Heart right ventricle (tissue), 16 donors: ENCODE data around the gene SART1. TPM values are rescaled to one million over a fixed set of nuclear protein-coding genes. Genes with fewer than 3 reads are reported as not detected.

ENCODE experiments used
- ATAC-seq, 8 donors: fragments of 200-7000 bp; cut with Tn5 transposase; one replicate each; pipeline ENCODE4 v1.9.1; 2020; ENCODE audit warnings: mild to moderate bottlenecking in 8 of 8, moderate library complexity in 8 of 8, moderate number of reproducible peaks in 1 of 8
- DNase-seq, 2 donors: peaks; one replicate each; pipeline ENCODE4 v3.0.0-alpha.2; 2020
- H3K27ac ChIP-seq, 10 donors: fragments of 200-600 bp; sonication (generic) in 2 of 10; one replicate each; pipeline versions ENCODE4 v1.5.0 to v1.8.0; 2020 to 2022; ENCODE audit warnings: mild to moderate bottlenecking in 3 of 10
- H3K27me3 ChIP-seq, 7 donors: fragments of 200-600 bp; one replicate each; pipeline ENCODE4 v1.8.0; 2021 to 2022; ENCODE audit warnings: mild to moderate bottlenecking in 2 of 7
- H3K36me3 ChIP-seq, 9 donors: fragments of 200-600 bp; sonication (generic) in 1 of 9; one replicate each; pipeline versions ENCODE4 v1.5.0 to v1.8.0; 2020 to 2022; ENCODE audit warnings: mild to moderate bottlenecking in 2 of 9
- H3K4me1 ChIP-seq, 9 donors: fragments of 200-600 bp; sonication (generic) in 1 of 9; one replicate each; pipeline versions ENCODE4 v1.5.0 to v1.8.0; 2020 to 2022; ENCODE audit warnings: mild to moderate bottlenecking in 4 of 9
- H3K4me3 ChIP-seq, 10 donors: fragments of 200-600 bp; sonication (generic) in 2 of 10; one replicate each; pipeline versions ENCODE4 v1.5.0 to v1.8.0; 2020 to 2022; ENCODE audit warnings: mild to moderate bottlenecking in 7 of 10, moderate library complexity in 2 of 10
- H3K9me3 ChIP-seq, 11 donors: fragments of 200-600 bp in 10 of 11; sonication (generic) in 2 of 11; one replicate each; pipeline versions ENCODE4 v1.5.0 to v1.8.0; 2013 to 2022; ENCODE audit warnings: mild to moderate bottlenecking in 2 of 11, control low read depth in 1 of 11, moderate library complexity in 1 of 11
- CTCF ChIP-seq, 9 donors: fragments of 200-600 bp; sonication (generic) in 2 of 9; IDR thresholded peaks; one replicate each; pipeline versions ENCODE4 v1.5.0 to v1.8.0; 2021 to 2022; ENCODE audit warnings: antibody characterized with exemption in 9 of 9, mild to moderate bottlenecking in 5 of 9, moderate library complexity in 1 of 9
- WGBS, 2 donors: extraction: QIAGEN DNeasy Blood & Tissue Kit; methylation state at CpG; one replicate each; pipeline ENCODE4 v1.1.7; 2013; ENCODE audit warnings: inconsistent platforms in 1 of 2; 5-methylcytosine and 5-hydroxymethylcytosine counted together
- intact Hi-C, 10 donors: fragments of 100-400 bp; cut with DNase I; formaldehyde crosslinking; loops; one replicate each; pipeline versions ENCODE4 v1.11.1 to v1.14.2; 2022
- polyA plus RNA-seq, 2 donors: library from polyadenylated mRNA; stranded (reverse); fragments of 200-250 nt; gene quantifications; one replicate each; pipeline ENCODE4 v1.2.3, GENCODE V29; 2013
- total RNA-seq, 10 donors: library from RNA; stranded (reverse); fragmentation: NEBNext Ultra II Directional in 3 of 10; extraction: Animal tissue kit (Norgen Biotek cat#: 25700) in 3 of 10; gene quantifications; one replicate each; pipeline versions ENCODE4 v1.2.1 to v1.2.4, GENCODE V29; 2021 to 2023
- donor health status: Arrhythmogenic right ventricular cardiomyopathy.
- donor health status: ischemic (EF 13 %, LVEDD 7.1; RV severe dilation, severe dysfunction).
- donor health status: healthy with polysubstance abuse.
- donor health status: DM: no; HTN: yes; CAD: no.
- donor health status: DM: no; HTN: no; CAD: no.
- donor health status: ischemic (EF 25% LVEDD 6.9; RV normal size, moderate dysfunction).
- donor health status: ischemic (EF 25% LVEDD 5.7; RV mildly dilated, moderate dysfunction).
- donor health status: healthy.
- donor health status: DM: yes; HTN: yes; CAD: no.
- donor health status: Ischemic cardiomyopathy.
- donor health status: ischemic (EF 35%, LVEDD 5.7; RV mildly dilated, moderate dysfunction).
- donor health status: nonischemic (EF 11% LVEDD 7.7; RV severe dilation, severe dysfunction).
- donor health status: DM: yes; HTN: yes; CAD: no.
- donor health status: PGD.
- donor health status: ischemic (EF 29% LVEDD 5.4; RV normal size, mild dysfunction).
- donor health status: nonischemic (EF 23%, LVEDD 6.1; RV moderate dilation, normal function).

Gene SART1
- total and polyA plus RNA-seq, 12 donors = 26.2 to 160 (median 33.5) TPM

- TF ChIP-seq CTCF (IDR thresholded peaks at IDR 0.05) = no peak
- 82 to 88% methylated on average over 7 of the region's 7 CpGs for WGBS, 2 donors
- DNase-seq (no peak), ATAC-seq (no peak)
- no peak overlapping the region for H3K4me3 ChIP-seq
- H3K36me3 ChIP-seq = no peaks in the 10 kb centered on the region
- no peaks in the 10 kb centered on the region for H3K9me3 ChIP-seq
- peak overlapping the region in 1 of 10 donors; percentile 82 for H3K27ac ChIP-seq
- intact Hi-C loops = no loop called here
- peaks cover 0 to 15% (median 0%) of the 10 kb centered on the region in 9 donors for H3K4me1 ChIP-seq
- H3K27me3 ChIP-seq = peaks cover 0 to 19% (median 6%) of the 10 kb centered on the region in 7 donors
These were observed 19.0 kb upstream of the SART1 start for GRCh38 chr11:65942531-65942930.

GRCh38 chr11:65944191-65944590 is 17.3 kb upstream of the SART1 start:
- intact Hi-C loops = no loop called here
- no peaks in the 10 kb centered on the region for H3K36me3 ChIP-seq
- H3K4me3 ChIP-seq = no peak overlapping the region
- peaks cover 0 to 15% (median 0%) of the 10 kb centered on the region in 9 donors for H3K4me1 ChIP-seq
- no peak for TF ChIP-seq CTCF (IDR thresholded peaks at IDR 0.05)
- H3K9me3 ChIP-seq = no peaks in the 10 kb centered on the region
- peaks cover 0 to 23% (median 6%) of the 10 kb centered on the region in 7 donors for H3K27me3 ChIP-seq
- no peak overlapping the region for H3K27ac ChIP-seq
- WGBS, 2 donors = 89 to 91% methylated on average over 8 of the region's 8 CpGs
- DNase-seq = no peak
- no peak for ATAC-seq

GRCh38 chr11:65944767-65945166 is 16.8 kb upstream of the SART1 start:
- WGBS, 2 donors = 81 to 85% methylated on average over 8 of the region's 8 CpGs

GRCh38 chr11:65945430-65945911 is 16.1 kb upstream of the SART1 start, which contains the start of gene TSGA10IP:
TSGA10IP (plus strand) TSS chr11:65945480; CDS start chr11:65945676, 196 bp downstream.
- intact Hi-C loops = no loop called here
- WGBS, 2 donors = 57 to 58% methylated on average over 13 of the region's 13 CpGs
- no peaks in the 10 kb centered on the region for H3K36me3 ChIP-seq
- no peaks in the 10 kb centered on the region for H3K9me3 ChIP-seq
- DNase-seq (no peak), ATAC-seq (no peak)
- H3K27ac ChIP-seq = no peak within 1 kb of the TSS
- H3K4me1 ChIP-seq = peaks cover 0 to 15% (median 0%) of the 10 kb centered on the region in 9 donors
- peaks cover 0 to 17% (median 6%) of the 10 kb centered on the region in 7 donors for H3K27me3 ChIP-seq
- no peak for TF ChIP-seq CTCF (IDR thresholded peaks at IDR 0.05)
- no peak within 1 kb of the TSS for H3K4me3 ChIP-seq

More at GRCh38 chr11:65944767-65945166, 16.8 kb upstream of the SART1 start:
- H3K4me3 ChIP-seq = no peak overlapping the region
- peaks cover 0 to 15% (median 0%) of the 10 kb centered on the region in 9 donors for H3K4me1 ChIP-seq
- ATAC-seq (no peak), DNase-seq (no peak)
- no peak for TF ChIP-seq CTCF (IDR thresholded peaks at IDR 0.05)
- no peaks in the 10 kb centered on the region for H3K36me3 ChIP-seq
- H3K9me3 ChIP-seq = no peaks in the 10 kb centered on the region
- intact Hi-C loops = no loop called here
- H3K27me3 ChIP-seq = peaks cover 0 to 23% (median 6%) of the 10 kb centered on the region in 7 donors
- H3K27ac ChIP-seq = no peak overlapping the region
